ENCODE data around the gene GSTM3.

Gene GSTM3

GRCh38 chr1:109722908-109723691 lies 17.7 kb downstream of the GSTM3 start:
- TF ChIP-seq CTCF (IDR thresholded peaks at IDR 0.05; ENCODE audit: insufficient read depth, low read depth, low read length, missing control alignments): no peak
- no peak for DNase-seq (ENCODE audit: low read depth)

DNA sequence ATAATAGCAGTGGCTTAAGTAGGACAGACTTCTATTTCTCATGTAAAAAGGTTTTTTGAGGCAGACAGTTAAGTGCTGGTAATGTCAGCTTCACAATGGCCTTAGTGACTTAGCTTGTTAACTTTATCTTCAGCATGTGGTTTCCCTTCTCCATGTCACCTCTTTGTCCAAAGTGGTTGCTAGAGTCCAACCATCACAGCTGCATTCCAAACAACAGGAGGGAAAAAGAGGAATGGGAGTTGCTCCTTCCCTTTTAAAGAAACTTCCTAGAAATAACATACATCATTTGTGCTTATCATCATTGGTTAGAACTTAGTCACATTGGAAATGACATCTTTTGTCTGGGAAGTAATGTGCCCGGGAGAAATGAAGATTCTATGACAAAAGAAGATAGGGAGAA lies 18.9 kb downstream of the GSTM3 start:
- H3K4me3 ChIP-seq (ENCODE audit: low read length): no peak overlapping the region
- no peak for TF ChIP-seq CTCF (IDR thresholded peaks at IDR 0.05; ENCODE audit: insufficient read depth, low read depth, low read length, missing control alignments)
- DNase-seq (ENCODE audit: low read depth): no peak

More at GRCh38 chr1:109722908-109723691, 17.7 kb downstream of the GSTM3 start:
- H3K4me3 ChIP-seq (ENCODE audit: low read length): no peak overlapping the region

DNA sequence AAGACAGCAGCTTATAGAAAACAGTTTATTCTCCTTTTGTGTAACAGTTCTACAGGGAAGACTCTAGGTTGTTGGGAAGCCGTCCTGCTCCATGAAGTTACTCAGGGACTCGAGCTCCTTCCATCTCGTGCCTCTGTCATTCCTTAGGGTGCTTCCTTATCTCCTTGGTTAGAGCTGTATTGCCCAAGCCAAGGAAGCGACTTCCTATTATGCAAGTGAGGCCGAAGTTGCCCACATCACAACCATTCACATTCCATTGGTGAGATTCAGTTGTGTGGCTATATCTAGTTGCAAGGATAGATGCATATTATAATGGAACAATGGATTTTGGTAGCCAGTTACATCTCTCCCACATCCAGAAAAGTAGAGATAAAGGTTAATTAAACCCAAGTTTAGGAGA lies 19.8 kb downstream of the GSTM3 start:
- no peak for TF ChIP-seq CTCF (IDR thresholded peaks at IDR 0.05; ENCODE audit: insufficient read depth, low read depth, low read length, missing control alignments)
- no peak overlapping the region for H3K4me3 ChIP-seq (ENCODE audit: low read length)
- DNase-seq (ENCODE audit: low read depth): no peak

GRCh38 chr1:109719337-109719837 lies 21.5 kb downstream of the GSTM3 start:
- TF ChIP-seq CTCF (IDR thresholded peaks at IDR 0.05; ENCODE audit: insufficient read depth, low read depth, low read length, missing control alignments): no peak
- peak; percentile 53 for DNase-seq (ENCODE audit: low read depth)
- no peak overlapping the region for H3K4me3 ChIP-seq (ENCODE audit: low read length)

DNA sequence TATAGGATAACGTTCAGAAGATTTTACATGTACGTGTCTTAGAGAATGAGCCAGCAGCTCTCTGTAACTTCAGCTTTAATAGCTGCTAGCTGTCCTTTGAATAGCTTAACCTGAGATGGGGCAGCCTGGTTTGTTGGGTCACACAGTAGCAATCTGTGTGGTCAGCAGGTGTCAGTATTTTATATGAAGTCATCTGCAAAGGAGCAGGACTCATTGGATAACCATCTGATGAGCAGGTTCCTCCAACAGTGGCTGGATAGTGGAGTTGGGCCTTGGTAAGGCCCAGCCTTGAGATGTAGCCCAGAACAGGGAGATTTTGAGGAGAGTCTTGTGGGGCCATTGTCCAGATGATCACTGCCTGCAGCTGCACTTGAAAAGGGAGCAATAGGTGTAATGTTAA lies 22.3 kb downstream of the GSTM3 start:
- no peak for TF ChIP-seq CTCF (IDR thresholded peaks at IDR 0.05; ENCODE audit: insufficient read depth, low read depth, low read length, missing control alignments)
- no peak for DNase-seq (ENCODE audit: low read depth)
- no peak overlapping the region for H3K4me3 ChIP-seq (ENCODE audit: low read length)

GRCh38 chr1:109717729-109718128 lies 23.1 kb downstream of the GSTM3 start:
- peak; percentile 67 for DNase-seq (ENCODE audit: low read depth)
- H3K4me3 ChIP-seq (ENCODE audit: low read length): no peak overlapping the region
- TF ChIP-seq CTCF (IDR thresholded peaks at IDR 0.05; ENCODE audit: insufficient read depth, low read depth, low read length, missing control alignments): no peak

Data from epithelial cell of esophagus (primary cell).